Measurements from ENCODE around the gene SLIT3. TPM values are rescaled to one million over a fixed set of nuclear protein-coding genes. Genes with fewer than 3 reads are reported as not detected.

The SLIT3 gene
- total RNA-seq, 1 donor from 2014 or later, result 82.6 TPM

- peak; percentile 46 for DNase-seq (ENCODE audit: low spot score)
Measured at GRCh38 chr5:168935183-168935582, 365.8 kb downstream of the SLIT3 start.

- no peak for DNase-seq (ENCODE audit: low spot score)
Measured at GRCh38 chr5:168934169-168934568, 366.8 kb downstream of the SLIT3 start.

GRCh38 chr5:168932400-168933189 is 368.3 kb downstream of the SLIT3 start:
- DNase-seq (ENCODE audit: low spot score), result no peak

- DNase-seq (ENCODE audit: low spot score), result no peak
Measured at GRCh38 chr5:168931638-168932345, 369.1 kb downstream of the SLIT3 start.

- no peak for DNase-seq (ENCODE audit: low spot score)
Measured at GRCh38 chr5:168929656-168930055, 371.3 kb downstream of the SLIT3 start.

GRCh38 chr5:168925160-168925559 is 375.8 kb downstream of the SLIT3 start:
- no peak for DNase-seq (ENCODE audit: low spot score)

GRCh38 chr5:168921147-168921866 is 379.6 kb downstream of the SLIT3 start:
- DNase-seq (ENCODE audit: low spot score), result no peak

- DNase-seq (ENCODE audit: low spot score), result peak; percentile 70
Measured at GRCh38 chr5:168920019-168920810, 380.7 kb downstream of the SLIT3 start.

- no peak for DNase-seq (ENCODE audit: low spot score)
Measured at GRCh38 chr5:168917947-168918600, 382.9 kb downstream of the SLIT3 start.

- no peak for DNase-seq (ENCODE audit: low spot score)
Measured at GRCh38 chr5:168916852-168917251, 384.1 kb downstream of the SLIT3 start.

- DNase-seq (ENCODE audit: low spot score), result peak; percentile 42
Measured at GRCh38 chr5:168916266-168916665, 384.7 kb downstream of the SLIT3 start.

- no peak for DNase-seq (ENCODE audit: low spot score)
Measured at GRCh38 chr5:168914491-168914890, 386.4 kb downstream of the SLIT3 start.

- no peak for DNase-seq (ENCODE audit: low spot score)
Measured at GRCh38 chr5:168910874-168911273, 390.1 kb downstream of the SLIT3 start.

GRCh38 chr5:168908207-168908606 is 392.7 kb downstream of the SLIT3 start:
- peak; percentile 56 for DNase-seq (ENCODE audit: low spot score)

- DNase-seq (ENCODE audit: low spot score), result no peak
Measured at GRCh38 chr5:168903061-168903460, 397.9 kb downstream of the SLIT3 start.

GRCh38 chr5:168899673-168900072 is 401.3 kb downstream of the SLIT3 start:
- DNase-seq (ENCODE audit: low spot score), result no peak

- DNase-seq (ENCODE audit: low spot score), result no peak
Measured at GRCh38 chr5:168899264-168899663, 401.7 kb downstream of the SLIT3 start.

GRCh38 chr5:168898247-168898911 is 402.6 kb downstream of the SLIT3 start:
- no peak for DNase-seq (ENCODE audit: low spot score)

- DNase-seq (ENCODE audit: low spot score), result no peak
Measured at GRCh38 chr5:168897387-168898122, 403.4 kb downstream of the SLIT3 start.

Data from umbilical cord (tissue), 2 donors.